MM.1S (cell line): Measurements from ENCODE around the gene NSL1.

ENCODE experiments used
- EZH2 ChIP-seq: fragments of 300-600 bp; sonication (generic); optimal IDR thresholded peaks from 2 replicates; pipeline ENCODE3; 2017; ENCODE audit warnings: low read depth, mild to moderate bottlenecking, antibody characterized with exemption, low read length, mixed read lengths
- EZH2phosphoT487 ChIP-seq: fragments of 300-600 bp; sonication (generic); IDR thresholded peaks from 2 replicates; pipeline ENCODE4 v1.6.1; 2018; ENCODE audit warnings: antibody characterized with exemption, low read length
- TF ChIP-seq, protein P1 (sequence below): fragments of 300-600 bp; sonication (generic); IDR thresholded peaks from 2 replicates; pipeline ENCODE4 v1.5.1; 2016; ENCODE audit warnings: antibody characterized with exemption, low read length, mixed read lengths

GRCh38 chr1:212819726-212820125, 28.1 kb upstream of the NSL1 start:
- TF ChIP-seq, protein P1, sequence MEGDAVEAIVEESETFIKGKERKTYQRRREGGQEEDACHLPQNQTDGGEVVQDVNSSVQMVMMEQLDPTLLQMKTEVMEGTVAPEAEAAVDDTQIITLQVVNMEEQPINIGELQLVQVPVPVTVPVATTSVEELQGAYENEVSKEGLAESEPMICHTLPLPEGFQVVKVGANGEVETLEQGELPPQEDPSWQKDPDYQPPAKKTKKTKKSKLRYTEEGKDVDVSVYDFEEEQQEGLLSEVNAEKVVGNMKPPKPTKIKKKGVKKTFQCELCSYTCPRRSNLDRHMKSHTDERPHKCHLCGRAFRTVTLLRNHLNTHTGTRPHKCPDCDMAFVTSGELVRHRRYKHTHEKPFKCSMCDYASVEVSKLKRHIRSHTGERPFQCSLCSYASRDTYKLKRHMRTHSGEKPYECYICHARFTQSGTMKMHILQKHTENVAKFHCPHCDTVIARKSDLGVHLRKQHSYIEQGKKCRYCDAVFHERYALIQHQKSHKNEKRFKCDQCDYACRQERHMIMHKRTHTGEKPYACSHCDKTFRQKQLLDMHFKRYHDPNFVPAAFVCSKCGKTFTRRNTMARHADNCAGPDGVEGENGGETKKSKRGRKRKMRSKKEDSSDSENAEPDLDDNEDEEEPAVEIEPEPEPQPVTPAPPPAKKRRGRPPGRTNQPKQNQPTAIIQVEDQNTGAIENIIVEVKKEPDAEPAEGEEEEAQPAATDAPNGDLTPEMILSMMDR: no peak
- TF ChIP-seq EZH2 (no peak), EZH2phosphoT487 (no peak)
